ENCODE data around the gene CCDC57. TPM values are rescaled to one million over a fixed set of nuclear protein-coding genes. Genes with fewer than 3 reads are reported as not detected.

The CCDC57 gene
- total and polyA plus RNA-seq, 11 donors: 4.3 to 17.6 (median 9.5) TPM

- Histone ChIP-seq H3K27me3 (no peaks in the 10 kb centered on the region), H3K9me3 (no peaks in the 10 kb centered on the region), H3K27ac (peak overlapping the region; percentile 69 to 99 (median 96)), H3K4me1 (peaks cover 0 to 42% (median 23%) of the 10 kb centered on the region in 12 donors), H3K36me3 (peaks cover 0 to 33% (median 22%) of the 10 kb centered on the region in 9 donors), H3K4me3 (peak overlapping the region; percentile 65 to 95 (median 82))
- WGBS, 4 donors: 0% methylated on average over 23 to 36 of the region's 36 CpGs; no CpG with 5 or more reads in 1 of the 4 donors
- intact Hi-C loops (cut with DNase I): loop anchor here in 3 of 10 donors (1.0 to 5.0 kb wide), 7 partner anchors 31 to 121 kb away; partner anchors contain the start of genes DCXR (in 2 of the 3), ASPSCR1 (in 1 of the 3), DUS1L (in 1 of the 3) and LRRC45 (in 1 of the 3)
- DNase-seq (no peak), ATAC-seq (no peak)
- no peak for TF ChIP-seq POLR2A (IDR thresholded peaks at IDR 0.05)
- TF ChIP-seq, protein P1, sequence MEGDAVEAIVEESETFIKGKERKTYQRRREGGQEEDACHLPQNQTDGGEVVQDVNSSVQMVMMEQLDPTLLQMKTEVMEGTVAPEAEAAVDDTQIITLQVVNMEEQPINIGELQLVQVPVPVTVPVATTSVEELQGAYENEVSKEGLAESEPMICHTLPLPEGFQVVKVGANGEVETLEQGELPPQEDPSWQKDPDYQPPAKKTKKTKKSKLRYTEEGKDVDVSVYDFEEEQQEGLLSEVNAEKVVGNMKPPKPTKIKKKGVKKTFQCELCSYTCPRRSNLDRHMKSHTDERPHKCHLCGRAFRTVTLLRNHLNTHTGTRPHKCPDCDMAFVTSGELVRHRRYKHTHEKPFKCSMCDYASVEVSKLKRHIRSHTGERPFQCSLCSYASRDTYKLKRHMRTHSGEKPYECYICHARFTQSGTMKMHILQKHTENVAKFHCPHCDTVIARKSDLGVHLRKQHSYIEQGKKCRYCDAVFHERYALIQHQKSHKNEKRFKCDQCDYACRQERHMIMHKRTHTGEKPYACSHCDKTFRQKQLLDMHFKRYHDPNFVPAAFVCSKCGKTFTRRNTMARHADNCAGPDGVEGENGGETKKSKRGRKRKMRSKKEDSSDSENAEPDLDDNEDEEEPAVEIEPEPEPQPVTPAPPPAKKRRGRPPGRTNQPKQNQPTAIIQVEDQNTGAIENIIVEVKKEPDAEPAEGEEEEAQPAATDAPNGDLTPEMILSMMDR (IDR thresholded peaks at IDR 0.05): no peak
Measured at GRCh38 chr17:82097919-82098168, 114.8 kb downstream of the CCDC57 start.

- Histone ChIP-seq H3K27me3 (no peaks in the 10 kb centered on the region), H3K27ac (peak overlapping the region; percentile 69 to 99 (median 96)), H3K4me3 (peak overlapping the region; percentile 65 to 95 (median 82)), H3K9me3 (no peaks in the 10 kb centered on the region), H3K4me1 (peaks cover 0 to 42% (median 23%) of the 10 kb centered on the region in 12 donors), H3K36me3 (peaks cover 0 to 38% (median 25%) of the 10 kb centered on the region in 9 donors)
- DNase-seq (peak in 3 of 5 donors; percentile 49 to 70 (median 57)), ATAC-seq (peak in 1 of 4 donors; percentile 1)
- TF ChIP-seq, protein P1 (IDR thresholded peaks at IDR 0.05): no peak
- no peak for TF ChIP-seq POLR2A (IDR thresholded peaks at IDR 0.05)
- intact Hi-C loops (cut with DNase I): loop anchor here in 1 of 10 donors (5.0 kb wide), 2 partner anchors 40 to 60 kb away; partner anchors contain the start of gene DCXR
- 0 to 5% (median 3%) methylated on average over 1 to 77 of the region's 77 CpGs for WGBS, 4 donors
Measured at GRCh38 chr17:82097184-82097918, 115.3 kb downstream of the CCDC57 start.

GRCh38 chr17:82096709-82097183 lies 115.9 kb downstream of the CCDC57 start:
- ATAC-seq (no peak), DNase-seq (peak in 1 of 5 donors; percentile 51)
- no peak for TF ChIP-seq POLR2A (IDR thresholded peaks at IDR 0.05)
- TF ChIP-seq, protein P1 (IDR thresholded peaks at IDR 0.05): no peak
- Histone ChIP-seq H3K27ac (peak overlapping the region in 5 of 12 donors; percentile 87 to 98 (median 93)), H3K4me3 (peak overlapping the region in 11 of 12 donors; percentile 65 to 95 (median 82)), H3K36me3 (peaks cover 0 to 44% (median 30%) of the 10 kb centered on the region in 9 donors), H3K4me1 (peaks cover 0 to 41% (median 23%) of the 10 kb centered on the region in 12 donors), H3K27me3 (no peaks in the 10 kb centered on the region), H3K9me3 (no peaks in the 10 kb centered on the region)
- intact Hi-C loops (cut with DNase I): loop anchor here in 1 of 10 donors (5.0 kb wide), 2 partner anchors 39 to 59 kb away; partner anchors contain the start of gene DCXR
- WGBS, 4 donors: 67 to 81% (median 73%) methylated on average over 5 to 8 of the region's 8 CpGs

Measured in heart left ventricle (tissue), 16 donors.